T-helper 1 cell treated with Interleukin-12 subunit alpha and Interleukin-12 subunit beta and Interleukin-4 antibody, amounts not matched to agents 30 ng/mL and 1 ng/mL, for 36 hours (primary cell): ENCODE results near the gene SYNM. TPM values are rescaled to one million over a fixed set of nuclear protein-coding genes. Genes with fewer than 3 reads are reported as not detected.

Experiments
- total RNA-seq: library from RNA; stranded (reverse); gene quantifications from 2 replicates; pipeline ENCODE4 v1.2.3, GENCODE V29; 2022

SYNM gene
- total RNA-seq, 1 donor from 2014 or later, result 2.8 TPM

Other genes with a start within 250 kb of the SYNM start
- not detected in 2 replicates for gene PGPEP1L, start 97.3 kb upstream of the SYNM start, total RNA-seq
- 2.0 and 2.5 TPM in 2 replicates for gene TTC23, start 144.5 kb downstream of the SYNM start, total RNA-seq
- gene LRRC28, start 146.4 kb downstream of the SYNM start, total RNA-seq, result 18.3 and 20.8 TPM in 2 replicates